Effector memory CD8-positive, alpha-beta T cell (primary cell): Measurements from ENCODE around the gene RDH16.
"Not testable (repeated sequence)": the region's sequence is repeated elsewhere in the genome, so short reads cannot be mapped to it uniquely, and the experiment has no call there.

Experiments used
- ATAC-seq: fragments of 150-1000 bp; cut with Tn5 transposase; replicated peaks from 2 replicates; pipeline ENCODE4 v1.10.0; 2021; ENCODE audit warnings: mild to moderate bottlenecking, moderate library complexity
- DNase-seq, 3 experiments: peaks; one replicate each; pipeline ENCODE4 v3.0.0; 2021
- H3K27ac Mint-ChIP-seq, 2 donors: one replicate each; pipeline ENCODE4 v1.8.0; 2022; ENCODE audit warnings: mild to moderate bottlenecking in 2 of 2, mixed read lengths in 2 of 2, moderate library complexity in 2 of 2
- H3K27me3 Mint-ChIP-seq, 2 donors: one replicate each; pipeline ENCODE4 v1.8.0; 2022; ENCODE audit warnings: mixed read lengths in 2 of 2
- H3K36me3 Mint-ChIP-seq: one replicate; pipeline ENCODE4 v1.8.0; 2022; ENCODE audit warnings: mild to moderate bottlenecking, moderate library complexity, mixed read lengths; ENCODE audit not compliant: insufficient read depth
- H3K4me1 Mint-ChIP-seq, 2 donors: one replicate each; pipeline ENCODE4 v1.8.0; 2022; ENCODE audit warnings: low read depth in 2 of 2, mixed read lengths in 2 of 2
- H3K4me3 Mint-ChIP-seq, 2 donors: one replicate each; pipeline ENCODE4 v1.8.0; 2022; ENCODE audit warnings: mild to moderate bottlenecking in 2 of 2, mixed read lengths in 2 of 2, moderate library complexity in 2 of 2
- H3K9me3 Mint-ChIP-seq, 2 donors: one replicate each; pipeline ENCODE4 v1.8.0; 2022; ENCODE audit warnings: mixed read lengths in 2 of 2

Gene RDH16

GRCh38 chr12:56914724-56915123 is 42.7 kb downstream of the RDH16 start:
- Mint-ChIP-seq H3K4me3 (no peak overlapping the region), H3K9me3 (no peaks in the 10 kb centered on the region), H3K4me1 (no peaks in the 10 kb centered on the region), H3K27ac (no peak overlapping the region), H3K27me3 (peaks cover 38 to 48% of the 10 kb centered on the region in 2 donors), H3K36me3 (no peaks in the 10 kb centered on the region)
- no peak for ATAC-seq
- no peak for DNase-seq

GRCh38 chr12:56914256-56914655 is 43.2 kb downstream of the RDH16 start:
- Mint-ChIP-seq H3K9me3 (no peaks in the 10 kb centered on the region), H3K36me3 (no peaks in the 10 kb centered on the region), H3K27ac (no peak overlapping the region), H3K4me3 (no peak overlapping the region), H3K4me1 (no peaks in the 10 kb centered on the region), H3K27me3 (peaks cover 42 to 52% of the 10 kb centered on the region in 2 donors)
- DNase-seq, result no peak
- ATAC-seq, result no peak

- H3K36me3 Mint-ChIP-seq, H3K4me1 Mint-ChIP-seq, DNase-seq, ATAC-seq, H3K27ac Mint-ChIP-seq, H3K9me3 Mint-ChIP-seq, H3K4me3 Mint-ChIP-seq: not testable (repeated sequence)
- H3K27me3 Mint-ChIP-seq, result peaks cover 33 to 45% of the 10 kb centered on the region in 2 donors
These were observed 48.0 kb downstream of the RDH16 start for GRCh38 chr12:56909403-56909802.

GRCh38 chr12:56908136-56908535 is 49.3 kb downstream of the RDH16 start:
- H3K4me1 Mint-ChIP-seq, result no peaks in the 10 kb centered on the region
- no peaks in the 10 kb centered on the region for H3K9me3 Mint-ChIP-seq
- peaks cover 29 to 45% of the 10 kb centered on the region in 2 donors for H3K27me3 Mint-ChIP-seq
- no peaks in the 10 kb centered on the region for H3K36me3 Mint-ChIP-seq
- no peak overlapping the region for H3K27ac Mint-ChIP-seq
- H3K4me3 Mint-ChIP-seq, result no peak overlapping the region
- DNase-seq, result no peak
- no peak for ATAC-seq

GRCh38 chr12:56905852-56906251 is 51.6 kb downstream of the RDH16 start:
- Mint-ChIP-seq H3K27ac (no peak overlapping the region), H3K4me1 (no peaks in the 10 kb centered on the region), H3K9me3 (peaks cover 2 to 6% of the 10 kb centered on the region in 2 donors), H3K36me3 (no peaks in the 10 kb centered on the region), H3K4me3 (no peak overlapping the region), H3K27me3 (peaks cover 21 to 41% of the 10 kb centered on the region in 2 donors)
- ATAC-seq (no peak), DNase-seq (no peak)

GRCh38 chr12:56903374-56903773 is 54.0 kb downstream of the RDH16 start:
- Mint-ChIP-seq H3K27ac (no peak overlapping the region), H3K27me3 (peaks cover 12 to 20% of the 10 kb centered on the region in 2 donors), H3K4me3 (no peak overlapping the region), H3K36me3 (no peaks in the 10 kb centered on the region), H3K9me3 (peaks cover 6 to 13% of the 10 kb centered on the region in 2 donors), H3K4me1 (no peaks in the 10 kb centered on the region)
- ATAC-seq (no peak), DNase-seq (no peak)
